AG09319 (cell line): ENCODE measurements around the gene CEACAM8.
"Not testable (repeated sequence)": the region's sequence is repeated elsewhere in the genome, so short reads cannot be mapped to it uniquely, and the experiment has no call there.

Experiments
- DNase-seq: peaks from one replicate; pipeline ENCODE4 v3.0.0-alpha.2; 2010; ENCODE audit warnings: low read depth; ENCODE audit errors: extremely low read depth
- TF ChIP-seq, protein P1 (sequence below): IDR thresholded peaks from 2 replicates; pipeline ENCODE4 v1.5.1; 2011; ENCODE audit warnings: low read depth, mild to moderate bottlenecking, inconsistent platforms, low read length, moderate library complexity

Gene CEACAM8

GRCh38 chr19:42626181-42626580 is 31.5 kb upstream of the CEACAM8 start:
- TF ChIP-seq, protein P1, sequence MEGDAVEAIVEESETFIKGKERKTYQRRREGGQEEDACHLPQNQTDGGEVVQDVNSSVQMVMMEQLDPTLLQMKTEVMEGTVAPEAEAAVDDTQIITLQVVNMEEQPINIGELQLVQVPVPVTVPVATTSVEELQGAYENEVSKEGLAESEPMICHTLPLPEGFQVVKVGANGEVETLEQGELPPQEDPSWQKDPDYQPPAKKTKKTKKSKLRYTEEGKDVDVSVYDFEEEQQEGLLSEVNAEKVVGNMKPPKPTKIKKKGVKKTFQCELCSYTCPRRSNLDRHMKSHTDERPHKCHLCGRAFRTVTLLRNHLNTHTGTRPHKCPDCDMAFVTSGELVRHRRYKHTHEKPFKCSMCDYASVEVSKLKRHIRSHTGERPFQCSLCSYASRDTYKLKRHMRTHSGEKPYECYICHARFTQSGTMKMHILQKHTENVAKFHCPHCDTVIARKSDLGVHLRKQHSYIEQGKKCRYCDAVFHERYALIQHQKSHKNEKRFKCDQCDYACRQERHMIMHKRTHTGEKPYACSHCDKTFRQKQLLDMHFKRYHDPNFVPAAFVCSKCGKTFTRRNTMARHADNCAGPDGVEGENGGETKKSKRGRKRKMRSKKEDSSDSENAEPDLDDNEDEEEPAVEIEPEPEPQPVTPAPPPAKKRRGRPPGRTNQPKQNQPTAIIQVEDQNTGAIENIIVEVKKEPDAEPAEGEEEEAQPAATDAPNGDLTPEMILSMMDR: no peak
- DNase-seq: no peak

DNA sequence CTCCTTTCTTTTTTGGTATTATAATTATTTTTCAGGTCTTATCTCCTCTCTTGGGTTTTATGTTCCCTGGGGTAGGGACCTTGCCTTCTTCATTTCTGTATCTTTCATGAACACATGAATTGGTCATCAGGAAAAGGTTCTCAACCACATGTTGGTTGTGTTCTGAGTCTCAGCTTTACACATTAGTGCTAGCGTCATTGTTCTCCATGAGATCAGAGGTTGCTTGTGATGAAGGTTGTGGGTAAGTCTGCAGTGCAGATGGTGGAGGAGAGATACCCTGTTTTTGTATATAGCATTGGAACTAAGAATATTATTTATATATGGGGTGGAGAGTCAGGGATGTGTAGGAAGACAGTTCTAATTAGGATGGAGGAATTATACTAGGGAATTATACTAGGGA is 24.5 kb upstream of the CEACAM8 start:
- DNase-seq: no peak
- TF ChIP-seq, protein P1: no peak

- TF ChIP-seq, protein P1: no peak
- DNase-seq: no peak
Measured at GRCh38 chr19:42613666-42614065, 18.9 kb upstream of the CEACAM8 start.

GRCh38 chr19:42610401-42610915 is 15.7 kb upstream of the CEACAM8 start:
- not testable (repeated sequence) for DNase-seq

GRCh38 chr19:42606660-42607351 is 12.1 kb upstream of the CEACAM8 start:
- no peak for DNase-seq
- TF ChIP-seq, protein P1: peak; percentile 62

DNA sequence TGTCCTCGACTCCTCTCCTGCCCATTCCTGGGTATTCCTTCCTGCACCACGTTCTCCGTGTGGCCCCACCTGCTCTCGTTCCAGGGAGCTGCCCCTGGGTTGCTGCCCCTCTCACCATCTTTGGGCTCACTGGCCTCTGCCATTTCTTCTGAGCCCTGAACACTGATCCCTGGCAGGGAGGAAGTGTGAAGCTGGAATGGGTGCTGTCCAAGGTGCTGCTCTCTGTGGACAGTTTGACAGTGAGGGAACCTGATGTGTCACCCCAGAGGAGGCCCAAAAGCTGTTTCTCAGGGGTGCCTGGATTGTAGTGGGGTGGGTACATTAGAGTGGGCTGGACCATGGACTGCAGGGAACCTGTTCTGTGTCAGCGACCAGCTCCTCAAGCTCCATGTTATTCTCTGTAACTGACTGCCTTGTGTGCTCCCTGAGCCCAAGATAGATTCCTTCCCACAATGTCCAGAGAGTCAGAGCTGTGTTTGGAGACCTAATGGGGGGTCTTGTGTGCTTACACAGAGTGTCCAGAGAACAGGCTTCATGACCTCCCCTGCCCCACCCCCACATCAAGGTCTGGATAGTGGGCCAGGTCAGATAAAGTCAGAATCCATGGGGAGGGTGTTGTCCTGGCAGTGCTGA is 7.2 kb upstream of the CEACAM8 start:
- TF ChIP-seq, protein P1: no peak
- DNase-seq: no peak

DNA sequence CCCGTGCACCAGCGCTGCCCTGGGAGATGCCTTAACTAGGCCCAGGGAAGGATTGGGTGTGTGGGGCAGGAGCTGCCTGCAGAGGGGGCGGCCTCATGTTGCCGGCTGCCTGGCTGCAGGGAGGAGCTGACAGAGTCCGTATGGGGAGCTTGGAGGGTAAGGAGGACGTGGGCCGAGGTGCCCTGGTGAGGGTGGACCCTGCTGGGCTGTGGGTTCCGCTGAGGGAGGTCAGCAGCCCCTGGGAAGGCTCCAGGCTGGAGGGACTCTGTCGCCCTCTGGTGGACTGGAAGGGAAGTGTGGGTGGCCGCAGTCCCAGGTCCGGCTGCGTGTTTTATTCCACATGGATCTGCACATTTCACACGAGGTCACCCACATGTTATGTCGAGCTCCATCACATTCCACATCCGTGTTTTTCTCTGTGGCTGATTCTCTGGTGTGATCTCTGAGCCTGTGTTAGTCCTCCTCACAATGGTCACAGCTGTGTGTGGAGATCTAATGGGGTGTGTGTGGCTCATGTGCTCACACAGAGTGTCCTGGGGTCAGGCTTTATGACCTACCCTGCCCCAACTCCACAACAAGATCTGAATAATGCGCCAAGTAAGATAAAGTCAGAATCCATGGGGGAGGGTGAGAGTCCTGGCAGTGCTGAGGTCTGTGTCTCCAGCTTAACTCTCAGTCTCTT is 1.8 kb upstream of the CEACAM8 start:
- no peak for DNase-seq
- TF ChIP-seq, protein P1: peak; percentile 85
